SK-N-MC (cell line): ENCODE data around the gene ZNF512B.
"Not testable (repeated sequence)": the region's sequence is repeated elsewhere in the genome, so short reads cannot be mapped to it uniquely, and the experiment has no call there.

Experiments used
- EZH2 ChIP-seq: fragments of 200-600 bp; sonication (generic); IDR thresholded peaks from one replicate; pipeline ENCODE4 v1.6.1; 2017; ENCODE audit warnings: antibody characterized with exemption
- FOXP2 ChIP-seq: optimal IDR thresholded peaks from 2 replicates; pipeline ENCODE3; 2011; ENCODE audit warnings: mild to moderate bottlenecking, moderate library complexity; ENCODE audit not compliant: insufficient read depth; ENCODE audit errors: extremely low read length, control extremely low read depth
- POLR2AphosphoS5 ChIP-seq: IDR thresholded peaks from 2 replicates; pipeline ENCODE4 v1.6.1; 2012; ENCODE audit warnings: mild to moderate bottlenecking, low read depth, low read length, borderline replicate concordance

- not testable (repeated sequence) for TF ChIP-seq EZH2, POLR2AphosphoS5, FOXP2
Measured at GRCh38 chr20:63976511-63976910, 6.8 kb upstream of the ZNF512B start.
